GM18505 (cell line): ENCODE measurements around the gene CCS.
A peak's percentile ranks its signal among the peaks of the same experiment; 100 is the strongest.
"Not testable (repeated sequence)": the region's sequence is repeated elsewhere in the genome, so short reads cannot be mapped to it uniquely, and the experiment has no call there.

Experiments used
- ATAC-seq: cut with Tn5 transposase; IDR thresholded peaks from one replicate; pipeline ENCODE4 v1.9.1; 2021; ENCODE audit not compliant: unreplicated experiment
- POLR2A ChIP-seq: IDR thresholded peaks from 4 replicates; pipeline ENCODE4 v1.6.1; 2011; ENCODE audit warnings: borderline replicate concordance; ENCODE audit not compliant: insufficient read depth, insufficient read length; ENCODE audit errors: extremely low read depth

The CCS gene, protein sequence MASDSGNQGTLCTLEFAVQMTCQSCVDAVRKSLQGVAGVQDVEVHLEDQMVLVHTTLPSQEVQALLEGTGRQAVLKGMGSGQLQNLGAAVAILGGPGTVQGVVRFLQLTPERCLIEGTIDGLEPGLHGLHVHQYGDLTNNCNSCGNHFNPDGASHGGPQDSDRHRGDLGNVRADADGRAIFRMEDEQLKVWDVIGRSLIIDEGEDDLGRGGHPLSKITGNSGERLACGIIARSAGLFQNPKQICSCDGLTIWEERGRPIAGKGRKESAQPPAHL

GRCh38 chr11:66592457-66593302 lies at the start of gene CCS, which contains the start of gene CCDC87:
CCS (plus strand) TSS chr11:66593185; CDS start chr11:66593262, 77 bp downstream.
CCDC87 (minus strand) TSS chr11:66593063; CDS start chr11:66593015, 48 bp downstream.
- ATAC-seq: peak; percentile 83
- peak; percentile 98 for TF ChIP-seq POLR2A

DNA sequence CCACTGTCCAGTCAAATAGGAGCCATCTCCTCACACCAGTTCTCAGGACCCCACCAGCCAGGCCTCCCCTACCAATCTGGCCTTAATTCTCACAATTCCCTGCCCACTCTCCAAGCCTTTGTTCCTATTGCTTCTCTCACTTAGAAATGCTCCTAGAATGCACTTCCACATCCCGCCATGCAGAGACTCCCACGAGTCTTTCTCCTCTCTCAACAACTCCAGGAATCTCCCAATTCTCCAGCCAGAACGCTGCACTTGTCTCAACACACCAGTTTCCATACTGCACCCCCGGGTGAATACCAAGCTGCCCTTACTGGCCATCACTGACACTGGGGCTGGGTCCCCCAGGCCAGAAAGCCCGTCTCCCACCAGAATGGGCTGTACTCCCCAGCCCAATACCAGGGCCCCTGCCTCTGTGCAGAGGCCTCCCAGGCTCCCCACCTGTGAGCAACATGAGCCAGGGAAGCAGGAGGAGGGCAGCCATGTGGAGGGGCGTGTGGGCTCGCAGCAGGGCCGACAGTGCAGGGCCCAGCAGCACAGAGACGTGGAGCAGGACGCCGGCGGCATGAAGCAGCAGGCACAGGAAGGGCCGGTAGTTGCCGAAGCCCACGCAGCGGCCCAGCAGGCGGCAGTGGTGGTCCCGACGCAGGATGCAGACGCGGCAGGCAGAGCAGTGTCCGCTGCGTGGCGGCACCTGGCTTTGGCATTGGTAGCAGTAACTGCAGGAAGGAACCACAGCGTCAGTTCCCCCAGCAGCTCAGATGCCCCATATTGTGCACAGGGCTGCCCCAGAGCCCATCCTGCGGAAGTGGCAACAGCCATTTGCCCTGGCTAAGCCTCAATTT lies 49.5 kb upstream of the CCS start:
- TF ChIP-seq POLR2A: peak; percentile 24
- no peak for ATAC-seq

DNA sequence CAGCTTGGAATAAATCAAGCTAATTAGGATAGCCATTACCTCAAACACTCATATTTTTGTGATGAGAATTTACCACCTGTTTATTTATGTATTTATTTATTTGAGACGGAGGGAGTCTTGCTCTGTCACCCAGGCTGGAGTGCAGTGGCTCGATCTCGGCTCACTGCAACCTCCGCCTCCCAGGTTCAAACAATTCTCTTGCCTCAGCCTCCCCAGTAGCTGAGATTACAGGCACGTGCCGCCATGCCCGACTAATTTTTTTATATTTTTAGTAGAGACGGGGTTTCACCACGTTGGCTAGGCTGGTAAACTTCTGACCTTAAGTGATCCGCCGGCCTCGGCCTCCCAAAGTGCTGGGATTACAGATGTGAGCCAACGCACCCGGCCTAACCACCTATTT lies 48.0 kb upstream of the CCS start:
- ATAC-seq: not testable (repeated sequence)

DNA sequence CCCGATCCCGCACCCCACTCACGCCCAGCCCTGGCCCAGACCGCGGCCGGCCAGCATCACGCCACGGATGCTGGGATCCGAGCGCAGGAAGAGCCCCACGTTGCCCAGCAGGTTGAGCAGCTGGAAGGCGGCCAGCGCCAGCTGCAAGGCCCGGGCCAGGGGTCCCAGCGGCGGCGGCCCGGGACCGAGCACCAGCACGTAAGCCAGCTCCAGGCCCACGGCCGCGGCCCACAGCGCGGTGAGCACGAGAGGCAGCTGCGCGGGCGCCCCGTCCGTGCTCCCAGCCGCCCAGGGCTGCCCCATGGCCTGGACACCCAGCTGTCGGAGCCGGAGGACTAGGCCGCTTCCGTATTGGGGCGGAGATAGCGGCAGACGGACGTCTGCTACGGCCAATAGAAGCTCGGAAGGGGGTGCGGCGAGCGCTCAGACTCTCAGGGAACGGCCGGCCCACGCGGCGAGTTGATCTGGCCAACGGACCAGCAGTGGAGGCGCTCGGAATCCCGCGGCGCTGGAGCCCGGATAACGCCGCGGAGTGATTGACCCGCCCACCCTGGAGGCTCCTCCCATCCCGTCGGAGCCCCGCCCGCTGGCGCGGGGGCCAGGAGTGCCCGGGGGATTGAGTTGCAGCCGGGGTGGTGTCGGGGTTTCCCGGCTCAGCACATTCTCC lies 47.2 kb upstream of the CCS start, which contains the start of gene ZDHHC24:
ZDHHC24 (minus strand) TSS at position 348 of the 667 bp plus-strand sequence; CDS start at position 303, 45 bp downstream.
- ATAC-seq: peak; percentile 83
- TF ChIP-seq POLR2A: peak; percentile 86

GRCh38 chr11:66546368-66546965 lies 46.5 kb upstream of the CCS start, which contains the start of gene ACTN3:
ACTN3 (plus strand) TSS chr11:66546903; CDS start chr11:66546938, 35 bp downstream.
- no peak for ATAC-seq

DNA sequence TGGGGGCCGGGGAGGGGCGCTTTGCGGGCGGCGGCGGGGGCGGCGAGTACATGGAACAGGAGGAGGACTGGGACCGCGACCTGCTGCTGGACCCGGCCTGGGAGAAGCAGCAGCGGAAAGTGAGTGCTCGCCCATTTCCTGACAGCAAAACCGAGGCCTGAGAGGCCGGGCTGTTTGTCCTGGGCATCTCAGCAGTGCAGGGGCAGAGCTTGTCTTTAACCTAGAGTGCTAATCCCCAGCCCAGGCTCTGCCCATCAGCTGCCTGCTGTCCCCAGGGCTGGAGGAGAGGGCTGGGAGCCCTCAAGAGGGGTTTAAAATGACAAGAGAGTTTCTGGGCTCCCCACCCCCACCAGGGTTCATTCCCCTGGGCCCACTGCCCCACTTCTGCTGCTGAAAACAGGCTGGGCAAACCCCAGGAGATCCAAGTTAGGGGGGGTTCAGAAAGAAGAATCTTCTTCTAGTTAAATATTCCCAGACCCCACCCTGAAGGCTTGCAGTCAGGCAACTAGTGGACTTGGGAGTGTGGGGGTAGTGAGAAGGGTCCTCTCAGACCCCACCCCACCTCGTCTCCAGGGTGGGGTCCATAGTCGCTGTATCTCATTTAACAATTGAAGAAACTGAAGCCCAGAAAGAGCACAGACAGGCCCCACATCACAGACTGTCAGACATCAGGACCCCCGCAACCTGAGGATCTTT lies 45.9 kb upstream of the CCS start:
- no peak for TF ChIP-seq POLR2A
- ATAC-seq: no peak

More at GRCh38 chr11:66546368-66546965, 46.5 kb upstream of the CCS start, which contains the start of gene ACTN3:
- no peak for TF ChIP-seq POLR2A

GRCh38 chr11:66547662-66548009 lies 45.3 kb upstream of the CCS start:
- ATAC-seq: no peak

GRCh38 chr11:66548041-66548440 lies 44.9 kb upstream of the CCS start:
- ATAC-seq: no peak

More at GRCh38 chr11:66547662-66548009, 45.3 kb upstream of the CCS start:
- no peak for TF ChIP-seq POLR2A

DNA sequence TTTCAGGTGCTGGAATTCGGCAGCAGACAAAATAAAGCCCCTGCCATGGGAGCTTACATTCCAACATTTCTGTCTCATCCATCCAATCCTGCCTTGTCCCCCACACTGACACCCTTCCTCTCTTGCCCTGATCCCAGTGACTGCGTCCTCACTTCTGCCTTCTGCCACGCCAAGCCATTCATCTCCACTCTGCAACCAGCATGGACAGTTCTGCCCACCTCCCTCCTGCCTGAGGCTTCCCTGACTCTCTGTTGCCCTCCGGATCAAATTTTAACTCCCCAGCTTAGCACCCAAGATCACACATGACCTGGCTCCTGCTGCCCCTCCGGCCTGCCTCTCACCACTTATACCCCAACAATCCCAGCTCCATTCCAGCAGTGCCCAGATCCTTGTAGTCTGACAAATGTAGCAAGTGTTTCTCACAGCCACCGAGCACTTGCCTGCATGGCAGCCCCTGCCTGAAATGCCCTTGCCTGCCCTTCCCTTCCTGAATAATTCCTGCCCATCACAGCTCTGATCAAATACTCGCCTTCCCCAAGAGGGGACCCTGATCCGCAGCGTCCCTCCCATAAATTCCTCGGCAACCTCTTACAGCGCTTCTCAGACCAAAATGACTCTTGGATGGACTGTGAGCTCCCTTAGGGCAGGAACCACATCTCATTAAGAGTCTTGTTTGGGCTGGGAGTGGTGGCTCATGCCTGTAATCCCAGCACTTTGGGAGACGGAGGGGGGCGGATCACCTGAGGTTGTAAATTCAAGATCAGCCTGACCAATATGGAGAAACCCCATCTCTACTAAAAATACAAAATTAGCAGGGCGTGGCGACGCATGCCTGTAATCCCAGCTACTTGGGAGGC lies 44.0 kb upstream of the CCS start:
- no peak for TF ChIP-seq POLR2A
- no peak for ATAC-seq

More at GRCh38 chr11:66548041-66548440, 44.9 kb upstream of the CCS start:
- TF ChIP-seq POLR2A: no peak

DNA sequence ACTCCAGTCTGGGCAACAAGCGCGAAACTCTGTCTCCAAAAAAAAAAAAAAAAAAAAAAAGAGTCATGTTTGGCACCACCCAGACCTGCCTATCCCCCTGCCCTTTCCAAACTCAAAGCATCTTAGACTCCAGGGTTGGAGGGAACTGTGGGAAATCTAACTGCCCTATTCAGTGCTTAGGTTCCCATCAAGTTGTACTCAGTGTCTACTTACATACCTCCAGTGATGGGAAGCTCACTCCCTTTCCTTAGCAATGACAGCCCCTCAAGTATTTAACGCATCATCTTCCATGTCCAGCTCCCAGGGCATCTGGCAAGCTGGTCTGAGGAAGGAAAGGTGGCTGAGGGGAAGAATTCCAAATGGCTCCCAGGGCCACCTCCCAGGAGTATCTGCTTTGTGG lies 43.3 kb upstream of the CCS start:
- no peak for ATAC-seq
- no peak for TF ChIP-seq POLR2A

DNA sequence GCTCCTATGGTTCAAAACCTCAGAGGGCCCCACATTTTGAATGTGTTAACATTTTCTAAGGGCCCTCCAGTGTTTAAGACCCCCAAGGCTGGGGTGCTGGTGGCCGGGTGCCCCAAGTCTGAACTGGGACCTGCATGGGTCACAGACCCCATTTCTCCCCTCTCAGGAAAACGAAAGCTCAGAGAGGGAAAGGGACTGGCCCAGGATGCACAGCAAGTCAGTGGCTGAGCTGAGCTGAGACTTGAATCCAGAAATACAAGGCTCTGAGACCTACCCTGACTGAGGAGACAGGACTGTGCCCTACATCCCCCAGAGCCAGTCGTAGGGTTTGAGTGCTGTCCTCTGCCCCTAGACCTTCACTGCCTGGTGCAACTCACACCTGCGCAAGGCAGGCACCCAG lies 42.1 kb upstream of the CCS start:
- ATAC-seq: no peak

More for the DNA sequence above, 42.1 kb upstream of the CCS start:
- no peak for TF ChIP-seq POLR2A
